ENCODE measurements around the gene PCDHGA9.
"Not testable (repeated sequence)": the region's sequence is repeated elsewhere in the genome, so short reads cannot be mapped to it uniquely, and the experiment has no call there.

Gene PCDHGA9

GRCh38 chr5:141432308-141432707, 29.7 kb downstream of the PCDHGA9 start:
- not testable (repeated sequence) for H3K79me1 ChIP-seq (ENCODE audit: low read length); H4K8ac ChIP-seq (ENCODE audit: low read depth, low read length); H3K23ac ChIP-seq (ENCODE audit: low read length); H3K4me1 ChIP-seq (ENCODE audit: control insufficient read depth in 1 of 2, insufficient read depth in 2 of 2, low read length in 2 of 2); H2BK120ac ChIP-seq (ENCODE audit: insufficient read depth, low read length, poor library complexity); H3K9ac ChIP-seq (ENCODE audit: low read length); H3K4me2 ChIP-seq (ENCODE audit: low read length); H4K12ac ChIP-seq (ENCODE audit: low read depth, low read length); H3K79me2 ChIP-seq (ENCODE audit: control insufficient read depth, insufficient read depth, low read length, poor library complexity); H3K14ac ChIP-seq (ENCODE audit: low read length); H3K4me3 ChIP-seq (ENCODE audit: low read depth, low read length); H2BK12ac ChIP-seq (ENCODE audit: low read length); H3K4ac ChIP-seq (ENCODE audit: low read depth, low read length); H2AK5ac ChIP-seq (ENCODE audit: low read length); H2AFZ ChIP-seq (ENCODE audit: insufficient read depth, low read length, poor library complexity); H3K27me3 ChIP-seq (ENCODE audit: insufficient read depth, low read length); H3K27ac ChIP-seq (ENCODE audit: low read depth, low read length); H4K91ac ChIP-seq (ENCODE audit: low read depth, low read length); DNase-seq; H2BK5ac ChIP-seq (ENCODE audit: low read depth, low read length, poor library complexity); H3K18ac ChIP-seq (ENCODE audit: low read length)
- Histone ChIP-seq H3K9me3 (ENCODE audit: insufficient read depth, low read depth, low read length) (peaks cover 32% of the 10 kb centered on the region), H3K36me3 (ENCODE audit: control insufficient read depth in 1 of 2, insufficient read depth in 2 of 2, low read length in 2 of 2) (peaks cover 28 to 31% of the 10 kb centered on the region in 2 experiments)
- WGBS (ENCODE audit: extremely low coverage, insufficient coverage, insufficient read length): no CpG with 5 or more reads among the region's 38 CpGs

- not testable (repeated sequence) for H2BK5ac ChIP-seq (ENCODE audit: low read depth, low read length, poor library complexity); H3K9ac ChIP-seq (ENCODE audit: low read length); H4K91ac ChIP-seq (ENCODE audit: low read depth, low read length); H2AFZ ChIP-seq (ENCODE audit: insufficient read depth, low read length, poor library complexity); H3K79me2 ChIP-seq (ENCODE audit: control insufficient read depth, insufficient read depth, low read length, poor library complexity); H3K79me1 ChIP-seq (ENCODE audit: low read length); H3K4me2 ChIP-seq (ENCODE audit: low read length); H4K12ac ChIP-seq (ENCODE audit: low read depth, low read length); H3K23ac ChIP-seq (ENCODE audit: low read length); H3K27ac ChIP-seq (ENCODE audit: low read depth, low read length); DNase-seq; H3K18ac ChIP-seq (ENCODE audit: low read length); H2AK5ac ChIP-seq (ENCODE audit: low read length); H2BK120ac ChIP-seq (ENCODE audit: insufficient read depth, low read length, poor library complexity); H4K8ac ChIP-seq (ENCODE audit: low read depth, low read length); H3K14ac ChIP-seq (ENCODE audit: low read length); H2BK12ac ChIP-seq (ENCODE audit: low read length); H3K4me3 ChIP-seq (ENCODE audit: low read depth, low read length); H3K27me3 ChIP-seq (ENCODE audit: insufficient read depth, low read length); H3K4me1 ChIP-seq (ENCODE audit: control insufficient read depth in 1 of 2, insufficient read depth in 2 of 2, low read length in 2 of 2); H3K4ac ChIP-seq (ENCODE audit: low read depth, low read length)
- no CpG with 5 or more reads among the region's 29 CpGs for WGBS (ENCODE audit: extremely low coverage, insufficient coverage, insufficient read length)
- H3K9me3 ChIP-seq (ENCODE audit: insufficient read depth, low read depth, low read length): peaks cover 27% of the 10 kb centered on the region
- peaks cover 24 to 27% of the 10 kb centered on the region in 2 experiments for H3K36me3 ChIP-seq (ENCODE audit: control insufficient read depth in 1 of 2, insufficient read depth in 2 of 2, low read length in 2 of 2)
Measured at GRCh38 chr5:141432726-141433125, 30.1 kb downstream of the PCDHGA9 start.

- no peak overlapping the region for H3K9ac ChIP-seq (ENCODE audit: low read length)
- no peak overlapping the region for H3K18ac ChIP-seq (ENCODE audit: low read length)
- no peak overlapping the region for H3K14ac ChIP-seq (ENCODE audit: low read length)
- H2AK5ac ChIP-seq (ENCODE audit: low read length): no peak overlapping the region
- no peak overlapping the region for H4K12ac ChIP-seq (ENCODE audit: low read depth, low read length)
- no peak for DNase-seq
- no peak overlapping the region for H3K4me3 ChIP-seq (ENCODE audit: low read depth, low read length)
- H3K4me1 ChIP-seq (ENCODE audit: control insufficient read depth in 1 of 2, insufficient read depth in 2 of 2, low read length in 2 of 2): peaks cover 0 to 2% of the 10 kb centered on the region in 2 experiments
- H3K4ac ChIP-seq (ENCODE audit: low read depth, low read length): no peak overlapping the region
- H2BK12ac ChIP-seq (ENCODE audit: low read length): no peak overlapping the region
- H2AFZ ChIP-seq (ENCODE audit: insufficient read depth, low read length, poor library complexity): no peak overlapping the region
- no peak overlapping the region for H2BK120ac ChIP-seq (ENCODE audit: insufficient read depth, low read length, poor library complexity)
- no peaks in the 10 kb centered on the region for H3K27me3 ChIP-seq (ENCODE audit: insufficient read depth, low read length)
- no peak overlapping the region for H3K4me2 ChIP-seq (ENCODE audit: low read length)
- no CpG with 5 or more reads among the region's 2 CpGs for WGBS (ENCODE audit: extremely low coverage, insufficient coverage, insufficient read length)
- no peak overlapping the region for H4K8ac ChIP-seq (ENCODE audit: low read depth, low read length)
- peaks cover 19 to 21% of the 10 kb centered on the region in 2 experiments for H3K36me3 ChIP-seq (ENCODE audit: control insufficient read depth in 1 of 2, insufficient read depth in 2 of 2, low read length in 2 of 2)
- no peaks in the 10 kb centered on the region for H3K79me1 ChIP-seq (ENCODE audit: low read length)
- H3K27ac ChIP-seq (ENCODE audit: low read depth, low read length): no peak overlapping the region
- H2BK5ac ChIP-seq (ENCODE audit: low read depth, low read length, poor library complexity): no peak overlapping the region
- H3K79me2 ChIP-seq (ENCODE audit: control insufficient read depth, insufficient read depth, low read length, poor library complexity): no peaks in the 10 kb centered on the region
- no peak overlapping the region for H4K91ac ChIP-seq (ENCODE audit: low read depth, low read length)
- no peak overlapping the region for H3K23ac ChIP-seq (ENCODE audit: low read length)
- peaks cover 22% of the 10 kb centered on the region for H3K9me3 ChIP-seq (ENCODE audit: insufficient read depth, low read depth, low read length)
Measured at GRCh38 chr5:141434006-141434405, 31.4 kb downstream of the PCDHGA9 start.

- Histone ChIP-seq H4K8ac (ENCODE audit: low read depth, low read length) (no peak overlapping the region), H2BK120ac (ENCODE audit: insufficient read depth, low read length, poor library complexity) (no peak overlapping the region), H3K18ac (ENCODE audit: low read length) (no peak overlapping the region), H3K4me1 (ENCODE audit: control insufficient read depth in 1 of 2, insufficient read depth in 2 of 2, low read length in 2 of 2) (peaks cover 3 to 5% of the 10 kb centered on the region in 2 experiments), H2AK5ac (ENCODE audit: low read length) (no peak overlapping the region), H3K36me3 (ENCODE audit: control insufficient read depth in 1 of 2, insufficient read depth in 2 of 2, low read length in 2 of 2) (peaks cover 11% of the 10 kb centered on the region in 2 experiments), H2AFZ (ENCODE audit: insufficient read depth, low read length, poor library complexity) (no peak overlapping the region), H3K9ac (ENCODE audit: low read length) (no peak overlapping the region), H3K23ac (ENCODE audit: low read length) (no peak overlapping the region), H3K14ac (ENCODE audit: low read length) (no peak overlapping the region), H2BK12ac (ENCODE audit: low read length) (no peak overlapping the region), H3K79me2 (ENCODE audit: control insufficient read depth, insufficient read depth, low read length, poor library complexity) (no peaks in the 10 kb centered on the region), H3K27me3 (ENCODE audit: insufficient read depth, low read length) (no peaks in the 10 kb centered on the region), H4K12ac (ENCODE audit: low read depth, low read length) (no peak overlapping the region), H3K27ac (ENCODE audit: low read depth, low read length) (no peak overlapping the region), H3K4ac (ENCODE audit: low read depth, low read length) (no peak overlapping the region), H4K91ac (ENCODE audit: low read depth, low read length) (no peak overlapping the region), H3K4me2 (ENCODE audit: low read length) (no peak overlapping the region), H3K4me3 (ENCODE audit: low read depth, low read length) (no peak overlapping the region), H3K9me3 (ENCODE audit: insufficient read depth, low read depth, low read length) (peaks cover 8% of the 10 kb centered on the region), H3K79me1 (ENCODE audit: low read length) (no peaks in the 10 kb centered on the region), H2BK5ac (ENCODE audit: low read depth, low read length, poor library complexity) (no peak overlapping the region)
- no CpG with 5 or more reads among the region's 2 CpGs for WGBS (ENCODE audit: extremely low coverage, insufficient coverage, insufficient read length)
- DNase-seq: no peak
Measured at GRCh38 chr5:141437221-141437620, 34.6 kb downstream of the PCDHGA9 start.
